ENCODE results near the gene IRF2BPL. TPM values are rescaled to one million over a fixed set of nuclear protein-coding genes. Genes with fewer than 3 reads are reported as not detected.

IRF2BPL gene
- total and polyA plus RNA-seq, 7 donors: 3.8 to 26.3 (median 9.7) TPM

- no peaks in the 10 kb centered on the region for H3K36me3 ChIP-seq (ENCODE audit: insufficient read depth in 1 of 2, low read depth in 1 of 2)
- peaks cover 43% of the 10 kb centered on the region for H3K4me1 ChIP-seq
- peak overlapping the region; percentile 100 for H3K27ac ChIP-seq
- WGBS, 3 donors: 1 to 2% (median 2%) methylated on average over 49 to 50 of the region's 50 CpGs
- H3K4me3 ChIP-seq: peak overlapping the region; percentile 65
- intact Hi-C loops (cut with DNase I): no loop called here
- H3K9me3 ChIP-seq: no peaks in the 10 kb centered on the region
- ATAC-seq (peak; percentile 68 to 79 (median 70)), DNase-seq (peak; percentile 93 to 96)
- TF ChIP-seq CTCF (IDR thresholded peaks at IDR 0.05): peak; percentile 9
- no peaks in the 10 kb centered on the region for H3K27me3 ChIP-seq (ENCODE audit: insufficient read depth in 3 of 3, low read length in 2 of 3)
These were observed 4.5 kb upstream of the IRF2BPL start for GRCh38 chr14:77032844-77033621.

DNA sequence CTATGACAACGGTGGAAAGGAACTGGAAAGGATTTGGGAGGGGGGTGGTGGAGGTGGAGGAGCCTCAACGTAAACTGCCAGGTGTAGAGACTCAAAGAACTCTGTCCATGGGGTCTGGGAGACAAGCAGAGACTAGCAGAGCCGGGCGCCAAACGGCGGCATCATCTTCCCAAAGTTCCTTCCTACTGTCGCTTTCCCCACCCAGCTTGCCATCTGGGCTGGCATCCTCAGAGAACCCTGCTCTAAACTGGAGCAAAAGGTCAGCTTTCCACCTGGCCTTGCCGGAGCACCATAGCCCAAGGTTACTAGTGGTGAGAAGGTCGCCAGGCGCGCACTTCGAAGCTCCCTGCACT is 4.0 kb upstream of the IRF2BPL start:
- intact Hi-C loops (cut with DNase I): no loop called here
- Histone ChIP-seq H3K27ac (peak overlapping the region; percentile 100), H3K4me3 (peak overlapping the region; percentile 65), H3K4me1 (peaks cover 41% of the 10 kb centered on the region), H3K27me3 (ENCODE audit: insufficient read depth in 3 of 3, low read length in 2 of 3) (no peaks in the 10 kb centered on the region), H3K36me3 (ENCODE audit: insufficient read depth in 1 of 2, low read depth in 1 of 2) (no peaks in the 10 kb centered on the region), H3K9me3 (no peaks in the 10 kb centered on the region)
- DNase-seq (no peak), ATAC-seq (no peak)
- TF ChIP-seq CTCF (IDR thresholded peaks at IDR 0.05): no peak
- WGBS, 3 donors: 4 to 10% (median 7%) methylated on average over 12 of the region's 12 CpGs

- intact Hi-C loops (cut with DNase I): no loop called here
- Histone ChIP-seq H3K9me3 (no peaks in the 10 kb centered on the region), H3K27me3 (ENCODE audit: insufficient read depth in 3 of 3, low read length in 2 of 3) (no peaks in the 10 kb centered on the region), H3K4me3 (peak overlapping the region; percentile 65), H3K4me1 (peaks cover 40% of the 10 kb centered on the region), H3K36me3 (ENCODE audit: insufficient read depth in 1 of 2, low read depth in 1 of 2) (no peaks in the 10 kb centered on the region), H3K27ac (peak overlapping the region; percentile 100)
- DNase-seq (peak; percentile 49 to 70), ATAC-seq (no peak)
- TF ChIP-seq CTCF (IDR thresholded peaks at IDR 0.05): no peak
- WGBS, 3 donors: 27 to 37% (median 32%) methylated on average over 8 of the region's 8 CpGs
These were observed 3.4 kb upstream of the IRF2BPL start for GRCh38 chr14:77031759-77032490.

- Histone ChIP-seq H3K4me3 (peak overlapping the region; percentile 91), H3K27me3 (ENCODE audit: insufficient read depth in 3 of 3, low read length in 2 of 3) (no peaks in the 10 kb centered on the region), H3K4me1 (peaks cover 63% of the 10 kb centered on the region), H3K27ac (peak overlapping the region; percentile 100), H3K9me3 (no peaks in the 10 kb centered on the region), H3K36me3 (ENCODE audit: insufficient read depth in 1 of 2, low read depth in 1 of 2) (peaks cover 0 to 20% of the 10 kb centered on the region in 2 donors)
- 0 to 1% (median 1%) methylated on average over 51 to 79 of the region's 81 CpGs for WGBS, 3 donors
- ATAC-seq (peak; percentile 35 to 46 (median 44)), DNase-seq (peak; percentile 76 to 89)
- peak; percentile 13 for TF ChIP-seq CTCF (IDR thresholded peaks at IDR 0.05)
- intact Hi-C loops (cut with DNase I): loop anchor here (1.0 to 10.0 kb wide), 5 partner anchors 40 to 113 kb away; no protein-coding TSS in a partner anchor
These were observed 747 bp downstream of the IRF2BPL start for GRCh38 chr14:77027538-77028383.
